A549 (cell line): ENCODE data around the gene BAIAP3.

Source experiments
- CHD4 ChIP-seq: fragments of 200-600 bp; sonication (generic); IDR thresholded peaks from 2 replicates; pipeline ENCODE4 v1.6.1; 2016; ENCODE audit warnings: antibody characterized with exemption, mild to moderate bottlenecking, borderline replicate concordance
- CTCF ChIP-seq: fragments of >200 bp; sonication (Bioruptor Twin); formaldehyde crosslinking; IDR thresholded peaks from 3 replicates; pipeline ENCODE4 v1.5.1; 2016
- EP300 ChIP-seq, 2 experiments: fragments of >200 bp; sonication (Bioruptor Twin); formaldehyde crosslinking; IDR thresholded peaks; 2 replicates in 1 of 2; 3 replicates in 1 of 2; pipeline ENCODE4 v1.6.1; 2016 to 2017
- ESRRA ChIP-seq: fragments of 150-350 bp; IDR thresholded peaks from 2 replicates; pipeline ENCODE4 v1.6.1; 2014; ENCODE audit warnings: mild to moderate bottlenecking, low read length, borderline replicate concordance
- NFE2L2 ChIP-seq: fragments of 150-350 bp; conservative IDR thresholded peaks from 2 replicates; pipeline ENCODE4 v1.6.1; 2014; ENCODE audit warnings: low read length
- POLR2A ChIP-seq: IDR thresholded peaks from 2 replicates; pipeline ENCODE4 v1.6.1; 2012; ENCODE audit warnings: mild to moderate bottlenecking, low read length
- POLR2AphosphoS2 ChIP-seq: conservative IDR thresholded peaks from 2 replicates; pipeline ENCODE4 v1.6.1; 2012; ENCODE audit warnings: low read length, improper control_type of control experiment, inconsistent platforms
- REST ChIP-seq: fragments of 200-600 bp; sonication (generic); IDR thresholded peaks from 2 replicates; pipeline ENCODE4 v1.6.1; 2016; ENCODE audit warnings: antibody characterized with exemption, mild to moderate bottlenecking, moderate library complexity
- RFX5 ChIP-seq: fragments of 450-650 bp; IDR thresholded peaks from 2 replicates; pipeline ENCODE4 v1.7.1; 2014; ENCODE audit warnings: antibody characterized with exemption, mild to moderate bottlenecking, moderate library complexity
- RNF2 ChIP-seq: fragments of 200-600 bp; sonication (generic); IDR thresholded peaks from 2 replicates; pipeline ENCODE4 v1.6.1; 2016; ENCODE audit warnings: low read depth, mild to moderate bottlenecking, antibody characterized with exemption, moderate library complexity, borderline replicate concordance
- SREBF2 ChIP-seq: fragments of 450-650 bp; IDR thresholded peaks from 2 replicates; pipeline ENCODE4 v1.6.1; 2014; ENCODE audit warnings: mild to moderate bottlenecking, moderate library complexity

GRCh38 chr16:1317479-1318267 lies 15.8 kb upstream of the BAIAP3 start:
- TF ChIP-seq CTCF (no peak), RNF2 (no peak), ESRRA (no peak), RFX5 (no peak), CHD4 (no peak), POLR2A (no peak), REST (no peak), NFE2L2 (no peak), EP300 (IDR thresholded peaks at IDR 0.05) (no peak), SREBF2 (no peak), POLR2AphosphoS2 (no peak)
